ENCODE measurements around the gene GDI1.
A peak's percentile ranks its signal among the peaks of the same experiment; 100 is the strongest.

Gene GDI1

DNA sequence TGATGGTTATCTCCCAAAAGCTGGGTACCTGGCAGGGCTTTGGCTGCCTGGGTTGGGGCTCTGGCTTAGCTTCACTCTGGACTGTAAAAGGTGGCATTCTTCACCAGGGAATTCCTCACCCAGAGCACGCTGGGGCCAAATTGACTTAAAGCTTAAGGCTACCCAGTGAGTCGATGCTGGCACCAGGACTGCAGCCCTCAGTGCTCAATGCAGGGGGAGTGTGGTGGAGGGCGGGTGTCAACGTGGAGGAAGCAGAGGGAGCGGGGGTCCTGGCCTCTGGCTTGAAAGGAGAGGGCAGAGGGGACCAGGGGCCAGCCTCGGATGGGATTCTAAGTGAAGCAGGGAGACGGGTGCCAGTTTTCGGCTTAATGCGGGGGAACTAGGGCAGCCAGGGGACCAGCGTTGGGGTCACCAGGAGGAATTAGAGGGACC, 6.5 kb downstream of the GDI1 start:
- Histone ChIP-seq H3K9ac (peak overlapping the region; percentile 69 to 86 (median 79); a peak in 20 of 22 replicates), H3K9me3 (replicated peaks in 1 of 11) (peaks cover 0 to 18% (median 5%) of the 10 kb centered on the region in 11 experiments; a peak in 7 of 22 replicates), H3K4me2 (peak overlapping the region; percentile 68 to 91 (median 86)), H3K27ac (peak overlapping the region in 8 of 11 experiments; percentile 28 to 71 (median 39); a peak in 9 of 22 replicates), H3K4me3 (peak overlapping the region; percentile 60 to 73 (median 67)), H3K36me3 (peaks cover 10 to 67% (median 33%) of the 10 kb centered on the region in 11 experiments; a peak in 16 of 22 replicates), H3K4me1 (peaks cover 15 to 40% (median 27%) of the 10 kb centered on the region in 10 experiments; a peak in 19 of 20 replicates), H3K27me3 (peaks cover 2 to 71% (median 38%) of the 10 kb centered on the region in 11 experiments; a peak in 18 of 22 replicates), H4K20me1 (peaks cover 14 to 82% (median 39%) of the 10 kb centered on the region in 11 experiments; a peak in 20 of 22 replicates)
- TF ChIP-seq Cebpa-rat (IDR thresholded peaks at IDR 0.05): no peak

- no peak for TF ChIP-seq Cebpa-rat (IDR thresholded peaks at IDR 0.05)
- H3K27me3 ChIP-seq: peaks cover 8 to 78% (median 45%) of the 10 kb centered on the region in 11 experiments; a peak in 20 of 22 replicates
- H3K4me1 ChIP-seq: peaks cover 9 to 33% (median 21%) of the 10 kb centered on the region in 10 experiments; a peak in 19 of 20 replicates
- peaks cover 7 to 82% (median 32%) of the 10 kb centered on the region in 11 experiments; a peak in 20 of 22 replicates for H4K20me1 ChIP-seq
- peak within 1 kb of the TSS; percentile 79 to 91 (median 88) for H3K4me2 ChIP-seq
- peaks cover 0 to 14% (median 0%) of the 10 kb centered on the region in 11 experiments; a peak in 5 of 22 replicates for H3K9me3 ChIP-seq (replicated peaks in 1 of 11)
- peak within 1 kb of the TSS; percentile 69 to 87 (median 79) for H3K9ac ChIP-seq
- H3K36me3 ChIP-seq: peaks cover 7 to 70% (median 34%) of the 10 kb centered on the region in 11 experiments; a peak in 18 of 22 replicates
- H3K4me3 ChIP-seq: peak within 1 kb of the TSS; percentile 60 to 73 (median 67)
- H3K27ac ChIP-seq: peak within 1 kb of the TSS; percentile 57 to 72 (median 65)
These were observed 7.2 kb downstream of the GDI1 start, which contains the start of gene FAM50A for GRCh38 chrX:154443992-154444754. FAM50A (plus strand) TSS chrX:154444141; CDS start chrX:154444236, 95 bp downstream.

- H3K4me2 ChIP-seq: peak overlapping the region; percentile 79 to 91 (median 88)
- peaks cover 10 to 84% (median 49%) of the 10 kb centered on the region in 11 experiments; a peak in 20 of 22 replicates for H3K27me3 ChIP-seq
- H3K9ac ChIP-seq: peak overlapping the region; percentile 69 to 87 (median 79)
- peak overlapping the region; percentile 57 to 72 (median 65) for H3K27ac ChIP-seq
- peaks cover 9 to 32% (median 21%) of the 10 kb centered on the region in 10 experiments; a peak in 19 of 20 replicates for H3K4me1 ChIP-seq
- peaks cover 0 to 12% (median 0%) of the 10 kb centered on the region in 11 experiments; a peak in 5 of 22 replicates for H3K9me3 ChIP-seq (replicated peaks in 1 of 11)
- H4K20me1 ChIP-seq: peaks cover 4 to 82% (median 31%) of the 10 kb centered on the region in 11 experiments; a peak in 18 of 22 replicates
- peak overlapping the region; percentile 60 to 73 (median 67) for H3K4me3 ChIP-seq
- no peak for TF ChIP-seq Cebpa-rat (IDR thresholded peaks at IDR 0.05)
- peaks cover 8 to 70% (median 39%) of the 10 kb centered on the region in 11 experiments; a peak in 19 of 22 replicates for H3K36me3 ChIP-seq
These were observed 7.8 kb downstream of the GDI1 start for GRCh38 chrX:154444755-154445246.

- Histone ChIP-seq H3K4me3 (peak overlapping the region in 1 of 10 experiments; percentile 61; a peak in 1 of 20 replicates), H3K4me1 (peaks cover 9 to 32% (median 21%) of the 10 kb centered on the region in 10 experiments; a peak in 19 of 20 replicates), H3K27ac (no peak overlapping the region), H3K27me3 (peaks cover 17 to 86% (median 59%) of the 10 kb centered on the region in 11 experiments; a peak in 20 of 22 replicates), H3K36me3 (peaks cover 10 to 70% (median 38%) of the 10 kb centered on the region in 11 experiments; a peak in 18 of 22 replicates), H3K9ac (peak overlapping the region in 3 of 11 experiments; percentile 55 to 86 (median 83); a peak in 4 of 22 replicates), H3K9me3 (replicated peaks in 1 of 11) (peaks cover 0 to 12% (median 0%) of the 10 kb centered on the region in 11 experiments; a peak in 5 of 22 replicates), H4K20me1 (peaks cover 0 to 83% (median 32%) of the 10 kb centered on the region in 11 experiments; a peak in 18 of 22 replicates), H3K4me2 (peak overlapping the region in 5 of 11 experiments; percentile 4 to 91 (median 89); a peak in 7 of 22 replicates)
- TF ChIP-seq Cebpa-rat (IDR thresholded peaks at IDR 0.05): no peak
These were observed 8.8 kb downstream of the GDI1 start for GRCh38 chrX:154445776-154446175.

DNA sequence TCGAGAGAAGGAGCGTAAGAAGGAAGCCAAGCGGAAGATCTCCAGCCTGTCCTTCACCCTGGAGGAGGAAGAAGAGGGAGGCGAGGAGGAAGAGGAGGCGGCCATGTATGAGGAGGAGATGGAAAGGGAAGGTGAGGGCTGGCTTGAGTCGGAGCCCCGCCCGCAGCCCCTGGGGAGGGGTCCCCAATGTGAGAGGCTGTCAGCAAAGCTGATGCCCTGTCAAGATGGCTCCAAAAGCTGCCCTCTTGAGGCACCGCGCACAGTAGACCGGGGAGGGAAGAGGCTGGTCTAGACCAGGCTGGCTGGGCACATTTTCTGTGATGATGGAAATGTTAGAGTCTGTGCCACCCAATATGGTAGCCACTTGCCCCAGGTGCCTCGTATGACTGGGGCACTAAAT, 9.5 kb downstream of the GDI1 start:
- Histone ChIP-seq H3K4me2 (peak overlapping the region in 5 of 11 experiments; percentile 4 to 91 (median 89); a peak in 6 of 22 replicates), H3K4me1 (peaks cover 9 to 32% (median 21%) of the 10 kb centered on the region in 10 experiments; a peak in 19 of 20 replicates), H4K20me1 (peaks cover 0 to 86% (median 34%) of the 10 kb centered on the region in 11 experiments; a peak in 18 of 22 replicates), H3K9me3 (replicated peaks in 1 of 11) (peaks cover 0 to 12% (median 0%) of the 10 kb centered on the region in 11 experiments; a peak in 5 of 22 replicates), H3K9ac (peak overlapping the region in 2 of 11 experiments; percentile 55 to 86; a peak in 1 of 22 replicates), H3K4me3 (peak overlapping the region in 1 of 10 experiments; percentile 61; a peak in 1 of 20 replicates), H3K36me3 (peaks cover 10 to 71% (median 35%) of the 10 kb centered on the region in 11 experiments; a peak in 18 of 22 replicates), H3K27ac (no peak overlapping the region), H3K27me3 (peaks cover 21 to 91% (median 65%) of the 10 kb centered on the region in 11 experiments; a peak in 20 of 22 replicates)
- no peak for TF ChIP-seq Cebpa-rat (IDR thresholded peaks at IDR 0.05)

GRCh38 chrX:154448484-154448883, 11.5 kb downstream of the GDI1 start:
- Histone ChIP-seq H3K4me3 (no peak overlapping the region), H3K27me3 (peaks cover 21 to 91% (median 72%) of the 10 kb centered on the region in 11 experiments; a peak in 21 of 22 replicates), H4K20me1 (peaks cover 0 to 75% (median 25%) of the 10 kb centered on the region in 11 experiments; a peak in 15 of 22 replicates), H3K4me1 (peaks cover 9 to 29% (median 18%) of the 10 kb centered on the region in 10 experiments; a peak in 19 of 20 replicates), H3K36me3 (peaks cover 6 to 73% (median 23%) of the 10 kb centered on the region in 11 experiments; a peak in 16 of 22 replicates), H3K27ac (no peak overlapping the region), H3K4me2 (no peak overlapping the region), H3K9ac (no peak overlapping the region), H3K9me3 (replicated peaks in 1 of 11) (peaks cover 0 to 10% (median 0%) of the 10 kb centered on the region in 11 experiments; a peak in 5 of 22 replicates)
- no peak for TF ChIP-seq Cebpa-rat (IDR thresholded peaks at IDR 0.05)

GRCh38 chrX:154449618-154450017, 12.7 kb downstream of the GDI1 start:
- H3K9ac ChIP-seq: no peak overlapping the region
- H4K20me1 ChIP-seq: peaks cover 0 to 72% (median 25%) of the 10 kb centered on the region in 11 experiments; a peak in 15 of 22 replicates
- H3K36me3 ChIP-seq: peaks cover 6 to 73% (median 23%) of the 10 kb centered on the region in 11 experiments; a peak in 16 of 22 replicates
- no peak for TF ChIP-seq Cebpa-rat (IDR thresholded peaks at IDR 0.05)
- H3K27ac ChIP-seq: no peak overlapping the region
- H3K4me3 ChIP-seq: no peak overlapping the region
- peaks cover 22 to 96% (median 80%) of the 10 kb centered on the region in 11 experiments; a peak in 21 of 22 replicates for H3K27me3 ChIP-seq
- peaks cover 0 to 6% (median 0%) of the 10 kb centered on the region in 11 experiments; a peak in 5 of 22 replicates for H3K9me3 ChIP-seq (replicated peaks in 1 of 11)
- peaks cover 5 to 25% (median 11%) of the 10 kb centered on the region in 10 experiments; a peak in 19 of 20 replicates for H3K4me1 ChIP-seq
- H3K4me2 ChIP-seq: no peak overlapping the region

Measured in BLaER1 treated with 17β-estradiol and CSF1 and Interleukin-3, amounts not matched to agents 10 nM and 100 nM (cell line).